Activated B cell treated with CpG ODN at 0.5 μM for 24 hours (primary cell): Measurements from ENCODE around the gene CFAP61. TPM values are rescaled to one million over a fixed set of nuclear protein-coding genes. Genes with fewer than 3 reads are reported as not detected.

ENCODE experiments used
- ATAC-seq: fragments of 200-7000 bp; cut with Tn5 transposase; one replicate; pipeline ENCODE4 v1.10.0; 2021; ENCODE audit warnings: low read depth, mild to moderate bottlenecking, moderate library complexity
- CTCF ChIA-PET: fragments of 350-600 bp; sonication (Branson Sonifier 250); formaldehyde crosslinking; loops from one replicate; lab custom pipeline; 2021; ENCODE audit warnings: antibody characterized with exemption; lab: Charles Lee
- POLR2A ChIA-PET: fragments of 350-600 bp; sonication (Branson Sonifier 250); formaldehyde crosslinking; loops from one replicate; lab custom pipeline; 2021; ENCODE audit warnings: antibody characterized with exemption; lab: Charles Lee
- DNase-seq: peaks from one replicate; pipeline ENCODE4 v3.0.0; 2022
- H3K27ac Mint-ChIP-seq: one replicate; pipeline ENCODE4 v1.8.0; 2020; ENCODE audit warnings: mixed read lengths
- H3K27me3 Mint-ChIP-seq: one replicate; pipeline ENCODE4 v1.8.0; 2021; ENCODE audit warnings: mixed read lengths
- H3K36me3 Mint-ChIP-seq: one replicate; pipeline ENCODE4 v1.8.0; 2021; ENCODE audit warnings: low read depth, mixed read lengths
- H3K4me1 Mint-ChIP-seq: one replicate; pipeline ENCODE4 v1.8.0; 2021; ENCODE audit warnings: mixed read lengths
- H3K4me3 Mint-ChIP-seq: one replicate; pipeline ENCODE4 v1.8.0; 2020; ENCODE audit warnings: mild to moderate bottlenecking, mixed read lengths
- H3K9me3 Mint-ChIP-seq: one replicate; pipeline ENCODE4 v1.8.0; 2020; ENCODE audit warnings: mixed read lengths
- CTCF ChIP-seq: fragments of 200-600 bp; IDR thresholded peaks from one replicate; pipeline ENCODE4 v1.8.0; 2022; ENCODE audit warnings: antibody characterized with exemption, mild to moderate bottlenecking
- intact Hi-C: fragments of 100-400 bp; cut with micrococcal nuclease; formaldehyde crosslinking; loops from one replicate; pipeline ENCODE4 v1.15.1; 2024
- total RNA-seq: library from RNA; stranded (reverse); gene quantifications from 2 replicates; pipeline ENCODE4 v1.2.3, GENCODE V29; 2022

Gene CFAP61
- total RNA-seq, 1 donor from 2014 or later, result not detected

GRCh38 chr20:20205862-20206236 is 153.5 kb downstream of the CFAP61 start:
- intact Hi-C loops, result no loop called here
- POLR2A ChIA-PET, result no interaction called here
- H3K27ac Mint-ChIP-seq, result no peak overlapping the region
- TF ChIP-seq CTCF, result no peak
- peaks cover 4% of the 10 kb centered on the region for H3K4me1 Mint-ChIP-seq
- no peak overlapping the region for H3K4me3 Mint-ChIP-seq
- no peak for ATAC-seq
- H3K9me3 Mint-ChIP-seq, result no peaks in the 10 kb centered on the region
- no peak for DNase-seq
- no peaks in the 10 kb centered on the region for H3K36me3 Mint-ChIP-seq
- CTCF ChIA-PET, result no interaction called here
- H3K27me3 Mint-ChIP-seq, result peaks cover 5% of the 10 kb centered on the region

GRCh38 chr20:20206788-20207187 is 154.5 kb downstream of the CFAP61 start:
- intact Hi-C loops, result no loop called here
- POLR2A ChIA-PET, result no interaction called here
- ATAC-seq (no peak), DNase-seq (no peak)
- Mint-ChIP-seq H3K36me3 (no peaks in the 10 kb centered on the region), H3K9me3 (no peaks in the 10 kb centered on the region), H3K27me3 (peaks cover 5% of the 10 kb centered on the region), H3K4me3 (no peak overlapping the region), H3K4me1 (no peaks in the 10 kb centered on the region), H3K27ac (no peak overlapping the region)
- CTCF ChIA-PET, result interaction anchor here (0.6 kb wide), 1 partner anchor 13 kb away, joined by 3 read pairs; no protein-coding TSS in a partner anchor
- no peak for TF ChIP-seq CTCF

- H3K27ac Mint-ChIP-seq, result no peak overlapping the region
- CTCF ChIA-PET, result interaction anchor here (0.6 kb wide), 1 partner anchor 14 kb away, joined by 3 read pairs; no protein-coding TSS in a partner anchor
- no peak for TF ChIP-seq CTCF
Measured at GRCh38 chr20:20207291-20207690, 155.0 kb downstream of the CFAP61 start.

GRCh38 chr20:20207872-20208271 is 155.5 kb downstream of the CFAP61 start:
- CTCF ChIA-PET, result no interaction called here
- Mint-ChIP-seq H3K27ac (no peak overlapping the region), H3K36me3 (no peaks in the 10 kb centered on the region), H3K4me1 (no peaks in the 10 kb centered on the region), H3K27me3 (peaks cover 5% of the 10 kb centered on the region), H3K9me3 (no peaks in the 10 kb centered on the region), H3K4me3 (no peak overlapping the region)
- DNase-seq, result no peak
- no peak for ATAC-seq
- POLR2A ChIA-PET, result no interaction called here
- intact Hi-C loops, result no loop called here
- no peak for TF ChIP-seq CTCF

More at GRCh38 chr20:20207291-20207690, 155.0 kb downstream of the CFAP61 start:
- Mint-ChIP-seq H3K4me3 (no peak overlapping the region), H3K27me3 (peaks cover 5% of the 10 kb centered on the region), H3K36me3 (no peaks in the 10 kb centered on the region), H3K4me1 (no peaks in the 10 kb centered on the region), H3K9me3 (no peaks in the 10 kb centered on the region)
- no peak for ATAC-seq
- POLR2A ChIA-PET, result no interaction called here
- intact Hi-C loops, result no loop called here
- no peak for DNase-seq

- H3K4me1 Mint-ChIP-seq, result no peaks in the 10 kb centered on the region
- H3K9me3 Mint-ChIP-seq, result no peaks in the 10 kb centered on the region
Measured at GRCh38 chr20:20209684-20210083, 157.4 kb downstream of the CFAP61 start.

More at GRCh38 chr20:20209684-20210083, 157.4 kb downstream of the CFAP61 start:
- no peak overlapping the region for H3K4me3 Mint-ChIP-seq
- CTCF ChIA-PET, result no interaction called here
- ATAC-seq, result no peak
- intact Hi-C loops, result no loop called here
- no peak for TF ChIP-seq CTCF
- H3K36me3 Mint-ChIP-seq, result no peaks in the 10 kb centered on the region
- H3K27me3 Mint-ChIP-seq, result peaks cover 5% of the 10 kb centered on the region
- POLR2A ChIA-PET, result no interaction called here
- DNase-seq, result no peak
- H3K27ac Mint-ChIP-seq, result no peak overlapping the region
